Gastrocnemius medialis (tissue), 4 donors: Measurements from ENCODE around the gene PSMC5. TPM values are rescaled to one million over a fixed set of nuclear protein-coding genes. Genes with fewer than 3 reads are reported as not detected.

ENCODE experiments used
- ATAC-seq, 2 donors: fragments of 150-250 bp; one replicate each; pipeline ENCODE4 v1.9.1; 2016
- DNase-seq, 2 donors: peaks; one replicate each; pipeline ENCODE4 v3.0.0-alpha.2; 2019
- H3K27ac ChIP-seq, 4 donors: fragments of 200-600 bp; sonication (generic); 1 replicate in 1 of 4; 2 replicates in 3 of 4; pipeline ENCODE4 v1.5.1; 2016 to 2018; ENCODE audit warnings: mild to moderate bottlenecking in 2 of 4, moderate library complexity in 1 of 4
- H3K27me3 ChIP-seq, 3 donors: fragments of 200-600 bp; sonication (generic) in 2 of 3; 1 replicate in 1 of 3; 2 replicates in 2 of 3; pipeline versions ENCODE4 v1.5.1 to v1.6.0; 2016 to 2019; ENCODE audit warnings: mild to moderate bottlenecking in 1 of 3, moderate library complexity in 1 of 3
- H3K36me3 ChIP-seq, 2 donors: fragments of 200-600 bp; sonication (generic) in 1 of 2; one replicate each; pipeline ENCODE4 v1.5.1; 2017 to 2018
- H3K4me1 ChIP-seq, 2 donors: fragments of 200-600 bp; sonication (generic) in 1 of 2; one replicate each; pipeline ENCODE4 v1.5.1; 2016 to 2017; ENCODE audit warnings: mild to moderate bottlenecking in 2 of 2
- H3K4me3 ChIP-seq, 4 donors: fragments of 200-600 bp; sonication (generic) in 3 of 4; 1 replicate in 1 of 4; 2 replicates in 3 of 4; pipeline ENCODE4 v1.5.1; 2016 to 2019; ENCODE audit warnings: mild to moderate bottlenecking in 2 of 4
- H3K9me3 ChIP-seq, 3 donors: fragments of 200-600 bp; sonication (generic) in 2 of 3; 1 replicate in 1 of 3; 2 replicates in 2 of 3; pipeline ENCODE4 v1.5.1; 2016 to 2019
- POLR2A ChIP-seq, 2 donors: fragments of 450-650 bp; IDR thresholded peaks; one replicate each; pipeline ENCODE4 v1.6.1; 2017; ENCODE audit warnings: antibody characterized with exemption in 2 of 2, mild to moderate bottlenecking in 2 of 2, moderate library complexity in 2 of 2
- in situ Hi-C, 4 donors: fragments of 200-750 bp; cut with MboI; loops; one replicate each; pipeline versions ENCODE4 v1.15.0 to v1.8.0; 2017; ENCODE audit warnings: low sequenced_read_pairs in 4 of 4
- intact Hi-C: fragments of 100-400 bp; cut with DNase I; formaldehyde crosslinking; loops from one replicate; pipeline ENCODE4 v1.15.1; 2023; ENCODE audit warnings: low total_unique reads
- total RNA-seq, 4 donors: library from RNA; depleted of rRNA; stranded (reverse); fragments of >200 nt; gene quantifications; one replicate each; pipeline versions ENCODE4 v1.1.0 to v1.2.3, GENCODE V29; 2016
- TF ChIP-seq, protein P1 (sequence below), 5 experiments: fragments of 450-650 bp in 3 of 5; fragments of 200-600 bp in 2 of 5; sonication (generic) in 2 of 5; IDR thresholded peaks in 4 of 5; conservative IDR thresholded peaks in 1 of 5; 1 replicate in 4 of 5; 2 replicates in 1 of 5; pipeline ENCODE4 v1.5.1; 2016 to 2019; ENCODE audit warnings: antibody characterized with exemption in 5 of 5, mild to moderate bottlenecking in 3 of 5, moderate library complexity in 3 of 5

The PSMC5 gene
- total RNA-seq, 4 donors from 2014 or later = 103 to 153 (median 123) TPM

DNA sequence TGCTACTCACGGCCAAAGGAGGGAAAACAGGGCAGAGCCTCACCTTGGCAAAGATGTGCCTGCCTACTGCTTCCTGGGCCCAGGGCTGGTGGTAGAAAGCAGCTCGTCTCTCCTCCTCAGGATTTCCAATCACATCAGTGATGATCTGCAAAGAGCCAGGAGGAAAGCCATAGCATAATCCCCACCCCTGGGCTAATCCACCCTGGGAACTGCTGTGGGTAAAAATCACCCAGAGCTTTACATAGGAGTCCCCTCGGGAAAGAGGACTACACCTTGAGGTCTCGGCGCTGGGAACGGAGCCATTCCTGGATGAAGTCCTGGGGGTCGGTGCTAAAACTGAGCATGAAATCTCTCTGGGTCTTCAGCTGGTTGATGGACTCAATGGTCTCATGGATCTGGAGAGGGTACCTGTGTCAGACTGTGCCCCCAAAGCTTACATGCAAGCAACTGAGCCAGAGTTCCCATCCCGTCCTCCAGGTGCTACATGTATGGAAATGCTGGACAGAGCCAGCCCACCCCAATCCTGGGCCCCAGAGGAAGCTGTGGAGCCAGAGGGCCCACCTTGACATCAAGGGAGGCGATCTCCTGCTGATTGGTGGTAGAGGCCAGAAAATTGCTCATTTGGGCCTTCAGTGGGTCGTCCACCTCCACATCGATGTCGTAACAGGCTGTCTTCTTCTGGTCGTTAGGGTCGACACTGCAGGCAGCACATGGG, 6.0 kb downstream of the PSMC5 start:
- H3K4me1 ChIP-seq = peaks cover 43 to 53% of the 10 kb centered on the region in 2 donors
- TF ChIP-seq, protein P1, sequence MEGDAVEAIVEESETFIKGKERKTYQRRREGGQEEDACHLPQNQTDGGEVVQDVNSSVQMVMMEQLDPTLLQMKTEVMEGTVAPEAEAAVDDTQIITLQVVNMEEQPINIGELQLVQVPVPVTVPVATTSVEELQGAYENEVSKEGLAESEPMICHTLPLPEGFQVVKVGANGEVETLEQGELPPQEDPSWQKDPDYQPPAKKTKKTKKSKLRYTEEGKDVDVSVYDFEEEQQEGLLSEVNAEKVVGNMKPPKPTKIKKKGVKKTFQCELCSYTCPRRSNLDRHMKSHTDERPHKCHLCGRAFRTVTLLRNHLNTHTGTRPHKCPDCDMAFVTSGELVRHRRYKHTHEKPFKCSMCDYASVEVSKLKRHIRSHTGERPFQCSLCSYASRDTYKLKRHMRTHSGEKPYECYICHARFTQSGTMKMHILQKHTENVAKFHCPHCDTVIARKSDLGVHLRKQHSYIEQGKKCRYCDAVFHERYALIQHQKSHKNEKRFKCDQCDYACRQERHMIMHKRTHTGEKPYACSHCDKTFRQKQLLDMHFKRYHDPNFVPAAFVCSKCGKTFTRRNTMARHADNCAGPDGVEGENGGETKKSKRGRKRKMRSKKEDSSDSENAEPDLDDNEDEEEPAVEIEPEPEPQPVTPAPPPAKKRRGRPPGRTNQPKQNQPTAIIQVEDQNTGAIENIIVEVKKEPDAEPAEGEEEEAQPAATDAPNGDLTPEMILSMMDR (IDR thresholded peaks at IDR 0.05 in 4 of 5, conservative IDR thresholded peaks at IDR 0.05 in 1 of 5) = no peak
- TF ChIP-seq POLR2A (IDR thresholded peaks at IDR 0.05) = no peak
- no peaks in the 10 kb centered on the region for H3K27me3 ChIP-seq
- peak overlapping the region in 3 of 4 donors; percentile 22 to 99 (median 47) for H3K27ac ChIP-seq
- H3K4me3 ChIP-seq = no peak overlapping the region
- ATAC-seq = no peak
- intact Hi-C loops (no loop called here), in situ Hi-C loops (loop anchor here in 2 of 4 donors (25.0 kb wide), 2 partner anchors 396 to 679 kb away; partner anchors contain the start of genes CEP95 (in 1 of the 2), CYB561 (in 1 of the 2) and DDX5 (in 1 of the 2))
- no peak for DNase-seq
- H3K36me3 ChIP-seq = peaks cover 0 to 79% of the 10 kb centered on the region in 2 donors
- no peaks in the 10 kb centered on the region for H3K9me3 ChIP-seq

DNA sequence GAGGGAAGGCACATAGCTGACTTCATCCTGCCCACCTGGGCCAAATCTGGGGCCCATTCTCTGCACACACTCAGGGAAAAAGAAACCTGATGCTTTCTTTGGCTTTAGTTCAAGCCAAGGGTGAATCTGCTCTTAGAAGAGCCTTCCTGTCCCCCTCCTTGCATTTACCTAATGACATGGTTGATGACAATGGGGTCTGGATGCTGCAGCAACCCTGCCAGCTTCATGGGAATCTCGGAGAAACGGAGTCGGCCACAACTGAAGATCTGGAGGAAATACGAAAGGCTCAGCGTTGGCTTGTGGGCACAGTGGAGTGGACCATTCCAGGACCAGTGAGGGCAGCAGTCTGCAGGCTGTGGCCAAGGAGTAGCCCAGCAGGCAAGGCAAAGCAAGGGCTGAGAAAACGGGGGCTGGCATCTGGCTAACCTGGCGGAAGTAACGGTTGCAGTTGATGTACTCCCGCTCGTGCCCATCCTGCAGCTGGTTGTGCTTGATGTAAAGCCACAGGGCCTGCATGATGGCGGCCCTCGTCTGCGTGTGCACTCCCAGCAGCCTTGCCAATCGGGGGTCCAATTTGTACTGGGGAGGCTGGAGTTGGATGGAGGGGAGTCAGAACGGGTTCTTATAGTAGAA, 6.6 kb downstream of the PSMC5 start:
- TF ChIP-seq, protein P1 (IDR thresholded peaks at IDR 0.05 in 4 of 5, conservative IDR thresholded peaks at IDR 0.05 in 1 of 5) = no peak
- no peak for TF ChIP-seq POLR2A (IDR thresholded peaks at IDR 0.05)
- H3K4me1 ChIP-seq = peaks cover 42 to 53% of the 10 kb centered on the region in 2 donors

DNA sequence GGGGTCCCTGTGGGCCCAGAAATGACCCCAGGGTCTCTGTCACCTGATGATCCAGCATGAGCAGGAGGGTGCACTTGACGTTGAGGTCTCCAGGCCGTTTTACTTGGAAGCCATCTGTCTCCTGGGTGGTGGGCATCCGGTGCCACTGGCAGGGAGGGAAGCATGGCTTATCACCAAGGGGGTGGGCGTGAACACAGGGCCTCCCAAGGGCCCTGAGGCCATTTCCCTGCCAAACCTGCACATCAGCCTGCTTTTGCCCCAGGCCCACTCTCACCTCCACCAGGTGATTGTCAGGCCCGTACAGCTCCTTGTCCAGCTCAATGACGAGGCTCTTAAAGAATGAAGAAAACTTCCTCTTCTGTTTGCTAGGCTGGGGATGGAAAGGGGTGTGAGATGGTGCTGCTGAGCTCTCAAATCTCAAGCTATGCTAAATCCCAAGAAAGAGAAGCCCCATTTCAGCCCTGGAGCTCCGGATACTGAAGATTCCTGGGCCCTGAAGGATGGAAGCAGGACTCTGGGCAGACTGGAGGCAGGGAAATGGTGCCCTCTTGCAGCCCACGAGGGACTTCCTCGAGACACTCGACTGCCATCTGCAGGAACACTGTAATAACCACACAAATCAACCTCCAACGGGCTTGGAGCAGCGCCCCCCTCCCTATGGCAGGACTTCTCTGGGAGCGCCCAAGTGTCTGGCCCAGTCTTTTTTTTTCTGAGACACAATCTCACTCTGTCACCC, 7.4 kb downstream of the PSMC5 start:
- in situ Hi-C loops = loop anchor here in 2 of 4 donors (25.0 kb wide), 2 partner anchors 397 to 678 kb away; partner anchors contain the start of genes CEP95 (in 1 of the 2), CYB561 (in 1 of the 2) and DDX5 (in 1 of the 2)
- Histone ChIP-seq H3K27me3 (no peaks in the 10 kb centered on the region), H3K4me1 (peaks cover 42 to 56% of the 10 kb centered on the region in 2 donors)

More for the DNA sequence above, 6.6 kb downstream of the PSMC5 start:
- Histone ChIP-seq H3K27me3 (no peaks in the 10 kb centered on the region), H3K9me3 (no peaks in the 10 kb centered on the region), H3K27ac (peak overlapping the region in 3 of 4 donors; percentile 22 to 99 (median 47)), H3K4me3 (no peak overlapping the region), H3K36me3 (peaks cover 0 to 79% of the 10 kb centered on the region in 2 donors)
- in situ Hi-C loops = loop anchor here in 2 of 4 donors (25.0 kb wide), 2 partner anchors 397 to 678 kb away; partner anchors contain the start of genes CEP95 (in 1 of the 2), CYB561 (in 1 of the 2) and DDX5 (in 1 of the 2)
- intact Hi-C loops = no loop called here
- ATAC-seq (no peak), DNase-seq (no peak)

More for the DNA sequence above, 7.4 kb downstream of the PSMC5 start:
- peak in 1 of 2 donors; percentile 80 for DNase-seq
- Histone ChIP-seq H3K4me3 (no peak overlapping the region), H3K27ac (peak overlapping the region; percentile 35 to 99 (median 56)), H3K36me3 (peaks cover 0 to 72% of the 10 kb centered on the region in 2 donors), H3K9me3 (no peaks in the 10 kb centered on the region)
- peak; percentile 18 to 62 for ATAC-seq
- no peak for TF ChIP-seq POLR2A (IDR thresholded peaks at IDR 0.05)
- TF ChIP-seq, protein P1 (IDR thresholded peaks at IDR 0.05 in 4 of 5, conservative IDR thresholded peaks at IDR 0.05 in 1 of 5) = peak in 4 of 5 experiments; percentile 31 to 52 (median 36)
- intact Hi-C loops = no loop called here
